ENCODE measurements around the gene GPR37L1.

The GPR37L1 gene

GRCh38 chr1:202155478-202156021 is 32.8 kb downstream of the GPR37L1 start:
- peak; percentile 64 for TF ChIP-seq NFIC (IDR thresholded peaks at IDR 0.05)
- TF ChIP-seq ZBTB7A (IDR thresholded peaks at IDR 0.05; ENCODE audit: low read depth) = no peak

DNA sequence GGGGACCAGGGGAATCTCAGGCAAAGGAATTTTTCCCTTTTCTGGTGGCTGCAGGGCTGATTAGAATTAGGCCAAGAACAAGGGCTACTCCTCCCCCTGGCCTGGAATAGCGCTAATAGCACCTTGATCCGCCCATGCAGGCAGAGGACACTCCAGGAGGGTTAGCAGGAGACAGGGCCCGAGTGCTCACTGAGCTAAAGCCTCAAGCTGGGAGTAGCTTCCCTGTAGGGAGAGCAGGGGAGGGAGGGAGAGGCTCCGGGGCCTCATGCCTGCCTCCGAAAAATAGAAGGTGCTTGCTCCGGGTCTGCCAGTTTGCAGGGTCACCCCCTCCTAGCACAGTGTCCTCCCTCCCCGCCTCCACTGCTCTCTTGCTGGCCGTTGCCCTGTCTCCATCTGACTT is 33.9 kb downstream of the GPR37L1 start:
- TF ChIP-seq TCF12 (IDR thresholded peaks at IDR 0.05; ENCODE audit: low read depth) (no peak), CREB1 (IDR thresholded peaks at IDR 0.05; ENCODE audit: low read depth) (no peak), FOXM1 (IDR thresholded peaks at IDR 0.05; ENCODE audit: borderline replicate concordance, low read depth) (no peak), TEAD4 (IDR thresholded peaks at IDR 0.05) (no peak), RAD21 (IDR thresholded peaks at IDR 0.05; ENCODE audit: low read depth) (no peak), NFIC (IDR thresholded peaks at IDR 0.05) (no peak)

DNA sequence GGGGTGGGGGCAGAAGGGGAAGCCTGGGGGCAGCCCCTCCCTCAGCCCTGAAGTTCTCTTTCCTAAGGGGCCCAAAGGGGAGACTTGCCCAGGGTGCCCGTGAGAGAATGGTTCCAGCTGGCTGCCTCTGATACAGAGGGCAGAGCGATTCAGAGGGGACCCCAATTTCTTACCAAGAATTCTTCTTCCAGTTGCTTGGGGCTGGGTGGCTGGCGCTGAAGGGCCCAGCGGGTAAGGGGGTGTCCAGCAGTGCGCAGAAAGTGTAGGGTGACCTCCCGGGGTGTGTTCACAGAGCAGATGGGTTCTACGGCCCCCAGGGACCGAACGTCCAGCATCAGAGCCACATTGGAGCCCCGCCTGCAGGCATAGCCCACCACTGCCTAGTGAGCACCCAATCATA is 35.2 kb downstream of the GPR37L1 start:
- TF ChIP-seq USF1 (IDR thresholded peaks at IDR 0.05) = no peak
- no peak for TF ChIP-seq CEBPB (IDR thresholded peaks at IDR 0.05)
- no peak for TF ChIP-seq MAX (IDR thresholded peaks at IDR 0.05)
- no peak for TF ChIP-seq RAD21 (IDR thresholded peaks at IDR 0.05; ENCODE audit: low read depth)
- no peak for TF ChIP-seq YY1 (IDR thresholded peaks at IDR 0.05; ENCODE audit: low read depth)
- no peak for TF ChIP-seq NFIC (IDR thresholded peaks at IDR 0.05)
- no peak for TF ChIP-seq TCF12 (IDR thresholded peaks at IDR 0.05; ENCODE audit: low read depth)
- no peak for TF ChIP-seq FOXM1 (IDR thresholded peaks at IDR 0.05; ENCODE audit: borderline replicate concordance, low read depth)
- TF ChIP-seq EP300 (IDR thresholded peaks at IDR 0.05; ENCODE audit: borderline replicate concordance) = no peak
- no peak for TF ChIP-seq TAF1 (IDR thresholded peaks at IDR 0.05; ENCODE audit: low read depth)
- no peak for TF ChIP-seq ZBTB7A (IDR thresholded peaks at IDR 0.05; ENCODE audit: low read depth)
- TF ChIP-seq EGR1 (IDR thresholded peaks at IDR 0.05) = no peak
- no peak for TF ChIP-seq CREB1 (IDR thresholded peaks at IDR 0.05; ENCODE audit: low read depth)
- no peak for TF ChIP-seq REST (IDR thresholded peaks at IDR 0.05; ENCODE audit: low read depth)
- no peak for TF ChIP-seq TEAD4 (IDR thresholded peaks at IDR 0.05)

GRCh38 chr1:202158810-202159533 is 36.3 kb downstream of the GPR37L1 start:
- TF ChIP-seq NFIC (IDR thresholded peaks at IDR 0.05) (no peak), RAD21 (IDR thresholded peaks at IDR 0.05; ENCODE audit: low read depth) (no peak), MAX (IDR thresholded peaks at IDR 0.05) (no peak), REST (IDR thresholded peaks at IDR 0.05; ENCODE audit: low read depth) (no peak), YY1 (IDR thresholded peaks at IDR 0.05; ENCODE audit: low read depth) (no peak), FOXM1 (IDR thresholded peaks at IDR 0.05; ENCODE audit: borderline replicate concordance, low read depth) (no peak), CEBPB (IDR thresholded peaks at IDR 0.05) (no peak), TEAD4 (IDR thresholded peaks at IDR 0.05) (no peak), CREB1 (IDR thresholded peaks at IDR 0.05; ENCODE audit: low read depth) (no peak), ZBTB7A (IDR thresholded peaks at IDR 0.05; ENCODE audit: low read depth) (no peak), TAF1 (IDR thresholded peaks at IDR 0.05; ENCODE audit: low read depth) (no peak), TCF12 (IDR thresholded peaks at IDR 0.05; ENCODE audit: low read depth) (no peak), USF1 (IDR thresholded peaks at IDR 0.05) (no peak)

DNA sequence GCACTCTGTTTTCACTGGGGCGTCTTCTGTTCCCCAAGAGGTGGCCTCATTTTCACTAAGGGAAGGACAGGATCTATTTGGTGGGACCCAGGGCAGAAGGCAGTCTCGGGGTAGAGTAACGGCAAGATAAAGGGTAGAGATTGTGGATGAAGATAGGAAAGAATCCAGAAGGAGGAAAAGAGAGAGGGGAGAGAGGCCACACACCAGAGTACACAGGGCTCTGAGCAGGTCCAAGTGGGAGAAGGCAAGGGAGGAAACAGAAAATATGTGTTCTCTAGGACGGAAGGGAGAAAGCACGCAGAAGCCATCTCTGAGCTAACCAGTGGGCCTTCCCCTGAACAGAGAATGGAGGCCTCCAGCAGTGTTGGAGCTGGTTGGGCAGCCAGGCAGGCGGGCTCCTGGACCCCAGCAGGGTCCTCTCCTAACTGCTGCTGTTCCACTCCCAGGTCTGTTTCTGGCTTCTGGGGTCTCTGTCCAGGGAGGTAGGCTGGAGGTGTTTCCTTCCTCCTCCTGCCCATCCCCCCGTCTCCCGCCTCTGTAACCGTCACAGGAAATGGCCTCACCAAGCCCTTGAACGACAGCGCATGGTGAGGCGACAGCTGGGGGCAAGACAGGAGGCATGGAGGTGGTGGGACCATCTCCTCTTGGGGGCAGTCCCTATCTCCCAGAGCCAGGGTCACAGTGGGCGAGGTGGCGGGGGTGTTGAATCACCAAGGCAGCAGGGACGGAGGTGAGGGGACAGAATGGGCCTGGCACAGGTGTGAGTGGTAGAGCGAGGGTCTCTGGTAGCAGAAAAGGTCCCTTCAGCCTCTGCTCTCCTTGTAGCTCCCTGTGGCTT is 37.0 kb downstream of the GPR37L1 start:
- TF ChIP-seq ZBTB7A (IDR thresholded peaks at IDR 0.05; ENCODE audit: low read depth) (no peak), USF1 (IDR thresholded peaks at IDR 0.05) (no peak), YY1 (IDR thresholded peaks at IDR 0.05; ENCODE audit: low read depth) (no peak), REST (IDR thresholded peaks at IDR 0.05; ENCODE audit: low read depth) (no peak), TEAD4 (IDR thresholded peaks at IDR 0.05) (no peak), EP300 (IDR thresholded peaks at IDR 0.05; ENCODE audit: borderline replicate concordance) (no peak), EGR1 (IDR thresholded peaks at IDR 0.05) (no peak), FOXM1 (IDR thresholded peaks at IDR 0.05; ENCODE audit: borderline replicate concordance, low read depth) (no peak), NFIC (IDR thresholded peaks at IDR 0.05) (no peak), MAX (IDR thresholded peaks at IDR 0.05) (no peak), CREB1 (IDR thresholded peaks at IDR 0.05; ENCODE audit: low read depth) (no peak), CEBPB (IDR thresholded peaks at IDR 0.05) (no peak), RAD21 (IDR thresholded peaks at IDR 0.05; ENCODE audit: low read depth) (no peak), TAF1 (IDR thresholded peaks at IDR 0.05; ENCODE audit: low read depth) (no peak), TCF12 (IDR thresholded peaks at IDR 0.05; ENCODE audit: low read depth) (no peak)
